Transverse colon (tissue), 4 donors: ENCODE measurements around the gene MEIG1.

ENCODE experiments used
- POLR2A ChIP-seq: fragments of 450-650 bp; IDR thresholded peaks from one replicate; pipeline ENCODE4 v1.6.1; 2016; ENCODE audit warnings: antibody characterized with exemption, mild to moderate bottlenecking, moderate library complexity
- POLR2AphosphoS5 ChIP-seq, 3 donors: sonication (generic); formaldehyde crosslinking; IDR thresholded peaks; one replicate each; pipeline ENCODE4 v1.6.1; 2016; ENCODE audit warnings: antibody characterized with exemption in 3 of 3
- TF ChIP-seq, protein P1 (sequence below), 5 experiments: fragments of 200-600 bp in 3 of 5; fragments of 450-650 bp in 2 of 5; sonication (generic) in 3 of 5; IDR thresholded peaks; 1 replicate in 2 of 5; 2 replicates in 3 of 5; pipeline ENCODE4 v1.5.1; 2016 to 2017; ENCODE audit warnings: antibody characterized with exemption in 5 of 5, inconsistent platforms in 3 of 5, mild to moderate bottlenecking in 2 of 5, moderate library complexity in 1 of 5

DNA sequence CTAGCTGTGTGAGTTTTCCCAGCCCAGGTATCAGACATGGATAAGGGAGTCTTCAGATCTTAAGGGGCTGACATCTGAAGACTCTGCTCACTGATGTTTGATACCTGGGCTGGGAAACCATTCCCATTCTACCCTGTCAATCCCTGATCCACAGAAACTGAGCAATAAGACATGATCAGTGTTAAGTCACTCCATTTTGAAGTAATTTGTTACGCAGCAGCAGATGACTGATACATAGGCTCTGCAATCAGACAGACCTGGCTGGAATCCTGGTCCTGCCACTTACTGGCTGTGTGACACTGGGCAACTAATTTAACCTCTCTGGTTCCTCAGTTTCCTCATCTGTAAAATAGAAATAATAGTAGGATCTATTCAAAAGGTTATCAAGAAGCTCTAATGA lies 11.9 kb upstream of the MEIG1 start:
- TF ChIP-seq, protein P1, sequence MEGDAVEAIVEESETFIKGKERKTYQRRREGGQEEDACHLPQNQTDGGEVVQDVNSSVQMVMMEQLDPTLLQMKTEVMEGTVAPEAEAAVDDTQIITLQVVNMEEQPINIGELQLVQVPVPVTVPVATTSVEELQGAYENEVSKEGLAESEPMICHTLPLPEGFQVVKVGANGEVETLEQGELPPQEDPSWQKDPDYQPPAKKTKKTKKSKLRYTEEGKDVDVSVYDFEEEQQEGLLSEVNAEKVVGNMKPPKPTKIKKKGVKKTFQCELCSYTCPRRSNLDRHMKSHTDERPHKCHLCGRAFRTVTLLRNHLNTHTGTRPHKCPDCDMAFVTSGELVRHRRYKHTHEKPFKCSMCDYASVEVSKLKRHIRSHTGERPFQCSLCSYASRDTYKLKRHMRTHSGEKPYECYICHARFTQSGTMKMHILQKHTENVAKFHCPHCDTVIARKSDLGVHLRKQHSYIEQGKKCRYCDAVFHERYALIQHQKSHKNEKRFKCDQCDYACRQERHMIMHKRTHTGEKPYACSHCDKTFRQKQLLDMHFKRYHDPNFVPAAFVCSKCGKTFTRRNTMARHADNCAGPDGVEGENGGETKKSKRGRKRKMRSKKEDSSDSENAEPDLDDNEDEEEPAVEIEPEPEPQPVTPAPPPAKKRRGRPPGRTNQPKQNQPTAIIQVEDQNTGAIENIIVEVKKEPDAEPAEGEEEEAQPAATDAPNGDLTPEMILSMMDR (IDR thresholded peaks at IDR 0.05), result no peak
- TF ChIP-seq POLR2A, result no peak
- TF ChIP-seq POLR2AphosphoS5 (IDR thresholded peaks at IDR 0.05), result no peak
